Activated effector memory CD4-positive, alpha-beta T cell treated with Interleukin-2 at 50 U/mL for 16 hours (primary cell): ENCODE measurements around the gene IGF1R.
"Not testable (repeated sequence)": the region's sequence is repeated elsewhere in the genome, so short reads cannot be mapped to it uniquely, and the experiment has no call there.

Experiments
- DNase-seq: peaks from one replicate; pipeline ENCODE4 v3.0.0-alpha.2; 2020

The IGF1R gene

DNA sequence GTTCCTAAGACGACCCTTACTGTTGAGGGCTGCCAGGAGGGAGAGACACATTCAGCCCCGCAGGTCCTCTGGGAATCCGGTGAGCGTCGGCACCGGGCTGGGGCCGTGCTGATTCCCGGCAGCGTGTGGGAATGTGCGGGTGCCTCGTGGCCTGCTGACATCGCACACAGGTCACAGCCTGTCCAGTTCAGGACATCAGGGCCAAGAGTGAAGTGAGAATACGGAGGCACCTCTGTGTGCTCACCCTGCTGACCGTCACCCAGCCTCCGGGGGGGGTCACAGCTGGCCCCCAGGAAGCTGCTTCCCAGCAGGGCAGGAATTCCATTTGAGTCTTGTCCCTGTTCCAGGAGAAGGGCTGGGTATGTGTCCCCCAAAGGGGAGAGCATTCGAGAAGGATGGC is 305.6 kb downstream of the IGF1R start:
- DNase-seq, result no peak

DNA sequence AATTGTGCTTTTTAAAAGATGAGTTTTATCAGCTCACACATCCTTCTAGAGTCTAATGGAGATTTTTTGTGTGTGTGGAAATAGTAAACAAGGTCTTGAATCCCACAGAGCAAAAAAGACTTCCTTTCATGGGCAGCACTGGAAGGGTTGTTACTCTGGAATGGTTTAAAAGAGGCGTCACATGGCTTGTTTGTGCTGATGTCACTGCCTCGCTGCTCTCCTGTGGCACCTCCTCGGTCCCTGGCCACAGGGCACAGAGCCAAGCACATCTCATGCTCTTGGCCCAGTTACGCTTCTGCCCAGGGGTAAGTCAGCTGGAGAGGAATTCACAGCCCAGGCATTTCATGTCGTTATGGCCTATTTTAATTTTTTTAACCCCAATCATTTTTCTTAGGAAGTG is 306.1 kb downstream of the IGF1R start:
- no peak for DNase-seq

DNA sequence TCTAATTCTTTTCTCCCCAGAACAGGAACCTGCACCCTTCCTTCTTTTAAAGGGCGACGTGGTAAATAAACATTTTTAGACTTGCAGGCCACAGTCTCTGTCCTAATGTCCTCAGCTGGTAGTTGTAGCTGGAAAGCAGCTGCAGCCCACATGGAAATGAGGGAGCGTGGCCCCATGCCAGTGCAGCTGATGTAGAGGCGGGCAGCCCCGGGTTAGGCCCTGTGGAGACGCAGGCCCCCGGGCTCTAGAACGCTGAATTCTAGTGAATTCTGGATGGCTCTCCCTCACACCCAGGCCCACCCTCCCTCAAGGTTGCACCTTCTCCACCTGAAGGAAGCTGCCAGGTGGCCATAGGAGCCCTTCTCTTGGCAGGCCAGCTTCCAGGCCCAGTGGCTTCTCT is 307.0 kb downstream of the IGF1R start:
- no peak for DNase-seq

DNA sequence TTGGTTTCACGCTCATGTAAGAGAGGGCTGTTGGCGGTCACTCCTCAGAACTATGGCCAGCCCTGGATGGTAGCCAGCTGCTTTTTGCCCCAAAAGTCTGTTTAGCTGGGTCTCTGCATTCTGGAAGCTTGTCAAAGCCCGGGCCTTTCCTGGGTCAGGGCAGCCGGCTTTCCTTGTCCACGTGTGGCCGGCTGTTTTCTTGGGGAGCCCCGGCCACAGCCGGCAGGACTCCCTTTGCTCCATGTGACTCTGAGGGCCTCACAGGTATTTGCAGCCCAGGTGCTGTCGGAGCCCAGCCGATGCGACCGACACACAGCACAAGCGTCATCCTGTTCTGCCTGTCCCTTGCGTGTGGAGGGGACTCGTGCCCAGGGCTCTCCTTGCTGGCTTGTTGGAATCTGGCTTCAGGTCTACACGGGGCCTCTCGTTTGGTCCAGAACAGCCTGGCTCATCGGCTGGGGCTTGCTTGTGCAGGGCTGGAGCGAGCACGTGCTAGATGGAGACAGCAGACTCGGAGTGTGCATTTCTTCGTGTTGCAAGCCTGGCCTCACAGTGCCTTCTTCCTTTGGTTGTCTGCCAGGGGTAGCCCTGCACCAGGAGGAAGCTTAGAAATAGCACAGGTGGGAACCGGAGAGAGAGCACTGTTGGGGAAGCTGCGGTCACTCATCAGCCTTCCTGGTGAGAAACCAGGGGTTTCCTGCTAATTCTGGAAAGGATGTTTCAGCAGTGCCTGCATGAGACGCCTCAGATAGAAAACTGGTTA is 307.8 kb downstream of the IGF1R start:
- DNase-seq, result no peak

DNA sequence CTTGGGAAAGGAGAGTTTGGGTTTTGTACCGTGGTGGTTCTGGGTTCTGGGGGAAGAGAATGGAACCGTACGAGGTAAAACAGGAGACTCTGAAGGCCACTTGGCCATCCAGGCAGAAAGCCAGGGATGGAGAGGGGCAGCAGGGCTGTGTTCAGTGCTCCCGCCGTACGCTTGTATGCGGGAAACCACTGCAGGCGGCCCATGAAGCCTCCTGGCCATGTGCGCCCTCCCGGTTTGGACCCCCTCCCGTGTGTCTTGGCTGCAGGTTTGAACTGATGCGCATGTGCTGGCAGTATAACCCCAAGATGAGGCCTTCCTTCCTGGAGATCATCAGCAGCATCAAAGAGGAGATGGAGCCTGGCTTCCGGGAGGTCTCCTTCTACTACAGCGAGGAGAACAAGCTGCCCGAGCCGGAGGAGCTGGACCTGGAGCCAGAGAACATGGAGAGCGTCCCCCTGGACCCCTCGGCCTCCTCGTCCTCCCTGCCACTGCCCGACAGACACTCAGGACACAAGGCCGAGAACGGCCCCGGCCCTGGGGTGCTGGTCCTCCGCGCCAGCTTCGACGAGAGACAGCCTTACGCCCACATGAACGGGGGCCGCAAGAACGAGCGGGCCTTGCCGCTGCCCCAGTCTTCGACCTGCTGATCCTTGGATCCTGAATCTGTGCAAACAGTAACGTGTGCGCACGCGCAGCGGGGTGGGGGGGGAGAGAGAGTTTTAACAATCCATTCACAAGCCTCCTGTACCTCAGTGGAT is 308.6 kb downstream of the IGF1R start:
- DNase-seq, result no peak

DNA sequence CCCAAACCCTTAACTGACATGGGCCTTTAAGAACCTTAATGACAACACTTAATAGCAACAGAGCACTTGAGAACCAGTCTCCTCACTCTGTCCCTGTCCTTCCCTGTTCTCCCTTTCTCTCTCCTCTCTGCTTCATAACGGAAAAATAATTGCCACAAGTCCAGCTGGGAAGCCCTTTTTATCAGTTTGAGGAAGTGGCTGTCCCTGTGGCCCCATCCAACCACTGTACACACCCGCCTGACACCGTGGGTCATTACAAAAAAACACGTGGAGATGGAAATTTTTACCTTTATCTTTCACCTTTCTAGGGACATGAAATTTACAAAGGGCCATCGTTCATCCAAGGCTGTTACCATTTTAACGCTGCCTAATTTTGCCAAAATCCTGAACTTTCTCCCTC is 309.3 kb downstream of the IGF1R start:
- DNase-seq, result no peak

DNA sequence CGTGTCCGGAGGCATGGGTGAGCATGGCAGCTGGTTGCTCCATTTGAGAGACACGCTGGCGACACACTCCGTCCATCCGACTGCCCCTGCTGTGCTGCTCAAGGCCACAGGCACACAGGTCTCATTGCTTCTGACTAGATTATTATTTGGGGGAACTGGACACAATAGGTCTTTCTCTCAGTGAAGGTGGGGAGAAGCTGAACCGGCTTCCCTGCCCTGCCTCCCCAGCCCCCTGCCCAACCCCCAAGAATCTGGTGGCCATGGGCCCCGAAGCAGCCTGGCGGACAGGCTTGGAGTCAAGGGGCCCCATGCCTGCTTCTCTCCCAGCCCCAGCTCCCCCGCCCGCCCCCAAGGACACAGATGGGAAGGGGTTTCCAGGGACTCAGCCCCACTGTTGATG is 309.7 kb downstream of the IGF1R start:
- no peak for DNase-seq

DNA sequence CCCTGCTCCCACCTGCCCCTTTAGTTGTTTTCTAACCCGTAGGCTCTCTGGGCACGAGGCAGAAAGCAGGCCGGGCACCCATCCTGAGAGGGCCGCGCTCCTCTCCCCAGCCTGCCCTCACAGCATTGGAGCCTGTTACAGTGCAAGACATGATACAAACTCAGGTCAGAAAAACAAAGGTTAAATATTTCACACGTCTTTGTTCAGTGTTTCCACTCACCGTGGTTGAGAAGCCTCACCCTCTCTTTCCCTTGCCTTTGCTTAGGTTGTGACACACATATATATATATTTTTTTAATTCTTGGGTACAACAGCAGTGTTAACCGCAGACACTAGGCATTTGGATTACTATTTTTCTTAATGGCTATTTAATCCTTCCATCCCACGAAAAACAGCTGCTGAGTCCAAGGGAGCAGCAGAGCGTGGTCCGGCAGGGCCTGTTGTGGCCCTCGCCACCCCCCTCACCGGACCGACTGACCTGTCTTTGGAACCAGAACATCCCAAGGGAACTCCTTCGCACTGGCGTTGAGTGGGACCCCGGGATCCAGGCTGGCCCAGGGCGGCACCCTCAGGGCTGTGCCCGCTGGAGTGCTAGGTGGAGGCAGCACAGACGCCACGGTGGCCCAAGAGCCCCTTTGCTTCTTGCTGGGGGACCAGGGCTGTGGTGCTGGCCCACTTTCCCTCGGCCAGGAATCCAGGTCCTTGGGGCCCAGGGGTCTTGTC is 310.7 kb downstream of the IGF1R start:
- no peak for DNase-seq

DNA sequence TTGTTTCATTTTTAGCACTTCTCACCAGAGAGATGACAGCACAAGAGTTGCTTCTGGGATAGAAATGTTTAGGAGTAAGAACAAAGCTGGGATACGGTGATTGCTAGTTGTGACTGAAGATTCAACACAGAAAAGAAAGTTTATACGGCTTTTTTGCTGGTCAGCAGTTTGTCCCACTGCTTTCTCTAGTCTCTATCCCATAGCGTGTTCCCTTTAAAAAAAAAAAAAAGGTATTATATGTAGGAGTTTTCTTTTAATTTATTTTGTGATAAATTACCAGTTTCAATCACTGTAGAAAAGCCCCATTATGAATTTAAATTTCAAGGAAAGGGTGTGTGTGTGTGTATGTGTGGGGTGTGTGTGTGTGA is 311.3 kb downstream of the IGF1R start:
- DNase-seq, result no peak

DNA sequence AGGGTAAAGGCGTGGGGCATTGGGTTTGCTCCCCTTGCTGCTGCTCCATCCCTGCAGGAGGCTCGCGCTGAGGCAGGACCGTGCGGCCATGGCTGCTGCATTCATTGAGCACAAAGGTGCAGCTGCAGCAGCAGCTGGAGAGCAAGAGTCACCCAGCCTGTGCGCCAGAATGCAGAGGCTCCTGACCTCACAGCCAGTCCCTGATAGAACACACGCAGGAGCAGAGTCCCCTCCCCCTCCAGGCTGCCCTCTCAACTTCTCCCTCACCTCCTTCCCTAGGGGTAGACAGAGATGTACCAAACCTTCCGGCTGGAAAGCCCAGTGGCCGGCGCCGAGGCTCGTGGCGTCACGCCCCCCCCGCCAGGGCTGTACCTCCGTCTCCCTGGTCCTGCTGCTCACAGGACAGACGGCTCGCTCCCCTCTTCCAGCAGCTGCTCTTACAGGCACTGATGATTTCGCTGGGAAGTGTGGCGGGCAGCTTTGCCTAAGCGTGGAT is 312.3 kb downstream of the IGF1R start:
- no peak for DNase-seq

DNA sequence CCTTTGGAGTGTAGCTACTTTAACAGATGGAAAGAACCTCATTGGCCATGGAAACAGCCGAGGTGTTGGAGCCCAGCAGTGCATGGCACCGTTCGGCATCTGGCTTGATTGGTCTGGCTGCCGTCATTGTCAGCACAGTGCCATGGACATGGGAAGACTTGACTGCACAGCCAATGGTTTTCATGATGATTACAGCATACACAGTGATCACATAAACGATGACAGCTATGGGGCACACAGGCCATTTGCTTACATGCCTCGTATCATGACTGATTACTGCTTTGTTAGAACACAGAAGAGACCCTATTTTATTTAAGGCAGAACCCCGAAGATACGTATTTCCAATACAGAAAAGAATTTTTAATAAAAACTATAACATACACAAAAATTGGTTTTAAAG is 315.1 kb downstream of the IGF1R start:
- no peak for DNase-seq

DNA sequence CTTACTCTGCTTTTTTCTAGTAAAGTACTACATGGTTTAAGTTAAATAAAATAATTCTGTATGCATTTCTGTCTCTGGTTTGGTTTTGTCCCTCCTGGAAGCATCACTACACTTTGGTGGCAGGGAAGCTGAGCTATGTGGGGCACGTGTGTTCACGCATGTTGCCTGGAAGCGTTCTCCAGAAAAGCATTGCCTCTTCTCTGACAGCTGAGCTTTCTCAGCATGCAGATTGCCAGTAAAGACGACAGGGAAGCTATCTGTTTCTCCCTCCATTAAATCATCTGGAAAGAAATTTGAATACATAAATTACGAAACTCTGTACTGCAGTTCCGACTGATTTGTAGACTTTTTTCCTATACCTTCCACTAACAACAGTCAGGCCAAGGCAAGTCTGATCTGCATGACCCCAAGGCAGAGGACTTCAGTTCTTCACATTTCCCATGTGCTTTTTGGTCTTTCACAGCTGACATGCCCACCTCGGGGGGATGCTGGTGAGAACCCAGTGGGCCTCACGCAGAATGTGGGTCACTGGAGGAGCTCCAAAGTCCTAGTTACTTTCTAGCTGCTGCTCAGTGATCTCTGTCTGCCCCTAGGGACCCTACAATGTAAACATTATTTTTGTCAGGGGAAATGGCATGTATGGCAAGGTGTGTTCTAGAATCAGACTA is 316.3 kb downstream of the IGF1R start:
- no peak for DNase-seq

DNA sequence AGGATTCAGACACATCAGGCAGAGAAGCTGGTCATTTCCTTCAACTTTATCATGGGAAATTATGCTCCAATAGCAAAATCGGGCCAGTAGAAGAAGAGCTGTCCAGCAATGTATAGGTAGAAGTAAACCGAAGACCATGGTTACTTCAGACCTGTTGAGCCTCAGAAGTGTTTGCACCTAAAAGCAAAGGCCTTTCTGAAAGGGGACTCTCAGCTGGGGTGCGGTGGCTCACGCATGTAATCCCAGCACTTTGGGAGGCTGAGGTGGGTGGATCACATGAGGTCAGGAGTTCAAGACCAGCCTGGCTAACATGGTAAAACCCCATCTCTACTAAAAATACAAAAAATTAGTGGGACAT is 316.8 kb downstream of the IGF1R start:
- DNase-seq, result not testable (repeated sequence)

DNA sequence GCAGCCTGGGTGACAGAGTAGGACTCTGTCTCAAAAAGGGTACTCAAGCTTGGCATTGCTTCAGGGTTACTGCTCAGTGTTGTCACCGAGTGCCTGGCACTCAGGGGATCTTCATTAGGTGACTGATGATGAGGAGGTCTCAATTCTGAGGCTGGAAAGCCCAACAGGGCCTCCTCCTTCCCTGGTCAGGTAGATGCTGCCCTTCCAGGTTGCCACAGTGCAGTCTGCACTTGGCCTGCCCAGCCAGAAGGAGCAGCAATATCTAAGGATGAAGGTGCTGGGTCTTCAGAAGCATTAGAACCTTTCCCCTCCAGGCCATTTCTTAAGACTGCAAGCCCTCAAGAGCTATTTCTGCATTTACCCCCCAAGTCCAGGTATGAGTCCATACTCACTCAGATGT is 317.3 kb downstream of the IGF1R start:
- DNase-seq, result no peak

DNA sequence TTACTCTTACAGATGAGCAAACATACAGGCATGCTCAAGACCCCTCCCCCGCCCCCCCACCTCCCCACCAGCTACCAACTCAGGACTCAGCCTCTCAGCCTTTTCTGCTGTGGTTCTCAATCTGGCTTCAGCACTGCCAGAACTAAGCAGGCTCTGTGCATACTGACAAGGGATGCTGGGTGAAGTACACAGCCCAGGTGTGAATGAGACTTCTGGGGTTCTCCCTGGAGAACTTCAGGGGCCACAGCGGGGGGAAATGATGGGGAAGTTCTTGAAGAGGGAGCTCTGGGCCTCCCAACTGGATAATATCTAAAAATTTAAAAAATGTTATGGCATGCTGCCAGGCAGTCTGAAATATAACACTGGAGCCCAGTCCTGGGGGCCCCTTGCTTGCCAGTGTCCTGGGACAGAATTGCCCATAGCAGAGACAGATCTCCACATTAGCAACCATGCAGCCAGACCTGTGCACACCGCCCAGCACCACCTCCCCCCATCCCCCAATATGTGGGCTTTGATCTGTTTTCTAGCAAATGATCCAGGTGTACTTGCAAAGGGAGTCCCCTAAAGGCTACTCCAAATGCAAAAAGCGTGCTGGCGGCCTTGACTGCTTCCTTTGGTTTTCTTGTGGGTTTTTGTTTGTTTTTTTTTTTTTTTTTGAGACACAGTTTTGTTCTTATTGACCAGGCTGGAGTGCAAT is 317.9 kb downstream of the IGF1R start:
- no peak for DNase-seq

DNA sequence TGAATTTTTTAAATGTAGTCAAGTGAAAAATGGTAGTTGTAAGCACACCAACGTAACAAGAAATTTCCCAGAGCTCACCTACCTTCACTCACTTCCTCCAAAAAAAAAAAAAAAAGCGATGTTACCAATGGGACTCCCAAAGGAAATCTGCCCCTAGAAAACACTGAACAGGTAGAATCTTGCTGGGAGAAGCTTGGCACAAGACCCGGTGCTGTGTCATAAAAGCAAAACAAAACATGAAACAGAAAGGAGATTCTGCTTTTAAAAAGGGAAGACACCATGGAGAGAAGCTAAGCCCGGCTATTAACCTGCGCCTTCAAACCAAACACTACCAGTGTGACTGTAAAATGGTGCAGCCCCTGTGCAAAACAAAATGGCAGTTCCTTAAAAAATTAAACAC is 318.8 kb downstream of the IGF1R start:
- no peak for DNase-seq

DNA sequence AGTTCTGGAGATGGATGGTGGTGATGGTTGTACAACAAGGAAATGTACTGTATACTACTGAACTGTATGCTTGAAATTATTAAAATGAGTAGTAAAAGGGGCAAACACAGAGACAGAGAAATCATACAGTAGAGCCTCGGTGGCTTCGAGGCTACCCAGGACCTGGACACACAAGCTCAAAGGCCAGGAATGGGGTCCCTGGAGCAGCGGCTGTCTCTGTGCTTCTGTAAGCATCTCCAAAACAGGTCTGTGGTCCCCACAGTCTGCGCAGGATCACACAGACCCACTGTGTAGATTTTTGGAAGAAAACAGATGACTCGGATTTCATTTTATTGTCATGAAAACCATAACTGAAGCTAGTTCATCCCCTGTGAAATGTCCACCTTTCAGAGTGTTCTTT is 319.6 kb downstream of the IGF1R start:
- DNase-seq, result no peak

DNA sequence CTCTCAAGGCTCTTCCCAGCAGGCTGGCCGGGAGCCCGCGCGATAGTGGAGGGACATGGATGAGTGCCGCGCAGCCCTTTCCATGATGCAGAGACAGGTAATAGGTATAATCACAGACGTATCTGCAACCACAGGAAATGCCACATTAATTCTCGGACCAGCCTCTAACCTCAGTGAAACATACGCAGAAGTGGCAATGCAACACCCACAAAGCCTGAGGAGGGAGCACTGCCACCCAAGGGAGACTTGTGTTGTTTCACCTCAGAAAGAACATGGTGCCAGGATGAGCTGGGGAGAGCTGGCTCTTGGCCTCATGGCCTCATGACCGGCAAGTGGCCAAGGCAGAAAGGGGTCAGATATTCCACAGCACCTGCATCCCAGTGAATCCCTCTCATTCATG is 320.2 kb downstream of the IGF1R start:
- no peak for DNase-seq

DNA sequence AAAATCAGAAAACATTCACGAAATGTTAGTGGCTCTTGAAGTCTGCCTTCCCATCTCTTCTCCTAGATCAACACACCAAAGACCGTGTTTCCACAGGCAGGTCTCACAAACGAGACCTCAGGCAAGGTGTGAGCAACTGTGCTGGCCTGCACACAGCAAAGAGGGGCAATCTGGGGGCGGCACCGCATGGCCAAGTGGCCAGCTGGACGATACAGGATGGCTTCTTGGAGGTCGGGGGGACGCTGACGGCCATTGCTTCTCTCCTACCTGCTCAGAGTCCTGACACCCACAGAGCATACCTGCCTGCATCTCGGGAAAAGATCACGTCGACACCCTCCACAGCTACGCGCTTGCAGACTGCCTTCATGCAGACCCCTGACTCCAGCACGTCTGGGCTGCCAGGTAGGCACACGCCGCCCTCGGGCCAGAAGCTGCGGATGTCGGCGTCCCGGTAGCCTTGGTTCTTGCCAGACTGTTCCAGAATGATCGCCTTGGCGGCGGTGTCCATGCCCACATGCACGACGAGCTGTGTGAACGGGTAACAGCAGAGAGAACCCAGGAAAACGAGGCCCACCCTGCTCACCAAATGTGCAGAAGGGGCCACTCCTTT is 320.9 kb downstream of the IGF1R start:
- DNase-seq, result no peak

DNA sequence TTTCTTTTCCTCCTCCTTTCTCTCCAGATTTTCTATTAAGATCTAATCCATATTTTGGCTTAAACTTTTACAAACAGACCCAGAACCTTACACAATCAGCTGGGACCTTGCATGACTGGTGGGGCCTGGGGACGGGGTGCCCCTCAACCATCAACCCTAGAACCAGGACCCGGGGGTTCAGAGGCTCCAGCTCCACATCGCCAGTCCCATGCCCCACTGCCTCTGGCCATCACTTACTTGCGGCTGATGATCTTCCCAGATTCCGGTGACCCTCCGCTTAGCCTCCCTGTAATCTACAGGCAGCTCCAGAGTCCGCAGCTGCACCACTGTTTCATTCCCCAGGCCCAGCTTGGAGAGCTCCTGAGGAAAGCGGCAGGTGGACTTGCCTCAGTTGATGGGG is 322.5 kb downstream of the IGF1R start:
- no peak for DNase-seq

DNA sequence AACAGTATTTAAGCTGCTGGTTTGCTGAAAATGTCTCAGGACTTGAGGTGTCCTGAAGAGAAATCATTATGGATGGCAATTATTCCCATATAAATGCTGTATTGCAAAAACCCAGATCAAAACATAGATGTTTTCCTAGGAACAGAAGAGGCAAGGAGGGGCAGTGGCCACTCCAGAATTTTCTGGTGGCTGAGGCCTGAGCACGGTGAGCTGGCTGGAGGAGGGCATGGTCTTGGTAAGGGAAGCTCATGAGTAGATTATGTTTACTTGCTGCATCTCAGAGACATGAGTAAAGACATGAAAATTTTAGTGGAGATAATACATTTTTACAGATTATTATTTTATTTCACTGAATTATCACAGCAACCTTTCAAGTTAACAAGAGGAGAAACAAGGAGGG is 328.2 kb downstream of the IGF1R start:
- DNase-seq, result no peak

DNA sequence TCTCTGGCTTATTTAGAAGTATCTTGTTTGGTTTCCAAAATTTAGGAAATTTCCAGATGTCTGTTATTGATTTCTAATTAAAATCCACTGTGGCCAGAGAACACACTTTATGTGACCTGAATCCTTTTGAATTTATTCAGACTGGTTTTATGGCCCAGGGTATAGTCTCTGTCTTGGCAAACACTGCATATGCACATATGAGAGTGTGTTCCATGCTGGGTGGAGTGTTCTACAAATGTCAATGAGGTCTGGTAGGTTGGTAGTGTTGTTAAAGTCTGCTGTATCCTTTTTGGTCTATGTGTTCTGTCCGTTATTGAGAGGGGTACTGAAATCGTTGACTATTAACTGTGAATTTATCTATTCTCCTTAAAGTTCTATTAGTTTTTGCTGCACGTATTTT is 329.1 kb downstream of the IGF1R start:
- DNase-seq, result no peak
